CD1c-positive myeloid dendritic cell (primary cell): ENCODE results near the gene MRPL21.
"Not testable (repeated sequence)": the region's sequence is repeated elsewhere in the genome, so short reads cannot be mapped to it uniquely, and the experiment has no call there.

Experiments
- DNase-seq: peaks from one replicate; pipeline ENCODE4 v3.0.0-alpha.2; 2016; ENCODE audit errors: extremely low spot score

MRPL21 gene

DNA sequence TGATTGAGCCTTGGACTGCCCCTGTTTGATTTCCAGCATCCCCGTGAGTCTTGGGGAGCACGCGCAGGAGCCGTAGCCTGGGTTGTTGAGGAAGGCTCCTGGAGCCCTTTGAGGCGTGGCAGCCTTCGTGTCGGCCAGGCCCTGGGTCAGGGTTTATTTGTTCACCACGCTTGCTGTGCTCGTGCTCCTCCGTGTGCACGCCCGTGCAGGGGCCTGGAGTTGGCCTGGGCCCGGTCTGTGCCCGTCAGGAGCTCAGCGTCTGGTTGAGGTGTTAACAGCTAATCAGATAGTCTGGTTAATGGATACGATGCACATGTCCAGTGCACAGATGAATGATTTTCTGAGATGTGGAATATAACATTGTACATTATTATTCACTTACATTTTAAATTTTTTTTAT is 8.1 kb upstream of the MRPL21 start:
- DNase-seq, result no peak

DNA sequence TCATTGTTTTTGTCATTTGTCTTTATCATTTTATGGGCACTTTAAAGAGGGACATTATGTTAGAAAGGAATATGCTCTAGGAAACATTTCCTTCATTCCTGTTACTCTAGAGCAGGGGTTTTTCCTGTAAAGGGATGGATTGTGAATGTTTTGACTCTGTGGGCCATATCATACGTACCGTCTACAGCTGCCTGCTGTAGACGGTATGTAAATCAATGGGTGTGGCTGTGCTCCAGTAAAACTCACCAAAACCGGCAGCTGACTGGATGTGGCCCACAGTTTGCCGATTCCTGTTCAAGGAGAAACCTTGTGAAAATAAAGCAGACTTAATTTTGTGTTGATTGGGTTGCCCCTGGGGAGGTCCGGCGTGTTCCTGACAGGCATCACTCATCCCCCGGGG is 7.3 kb upstream of the MRPL21 start:
- DNase-seq, result no peak

DNA sequence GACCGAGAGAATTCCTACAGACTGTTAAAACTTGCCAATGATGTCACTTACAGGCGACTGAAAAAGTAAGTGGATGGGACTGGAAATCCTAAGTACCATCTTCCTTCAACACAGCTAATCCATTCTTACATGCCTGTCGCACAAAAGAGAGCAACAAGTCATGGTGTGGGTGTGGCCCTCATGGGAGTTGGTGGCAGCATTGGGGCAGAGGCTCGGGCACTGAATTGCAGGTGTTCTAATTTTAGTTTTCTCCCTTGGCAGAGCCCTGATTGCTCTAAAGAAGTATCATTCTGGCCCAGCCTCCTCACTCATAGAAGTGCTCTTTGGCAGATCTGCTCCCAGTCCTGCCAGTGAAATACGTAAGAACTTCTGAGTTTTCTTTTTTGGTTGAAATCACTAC is 4.6 kb upstream of the MRPL21 start:
- DNase-seq, result no peak

DNA sequence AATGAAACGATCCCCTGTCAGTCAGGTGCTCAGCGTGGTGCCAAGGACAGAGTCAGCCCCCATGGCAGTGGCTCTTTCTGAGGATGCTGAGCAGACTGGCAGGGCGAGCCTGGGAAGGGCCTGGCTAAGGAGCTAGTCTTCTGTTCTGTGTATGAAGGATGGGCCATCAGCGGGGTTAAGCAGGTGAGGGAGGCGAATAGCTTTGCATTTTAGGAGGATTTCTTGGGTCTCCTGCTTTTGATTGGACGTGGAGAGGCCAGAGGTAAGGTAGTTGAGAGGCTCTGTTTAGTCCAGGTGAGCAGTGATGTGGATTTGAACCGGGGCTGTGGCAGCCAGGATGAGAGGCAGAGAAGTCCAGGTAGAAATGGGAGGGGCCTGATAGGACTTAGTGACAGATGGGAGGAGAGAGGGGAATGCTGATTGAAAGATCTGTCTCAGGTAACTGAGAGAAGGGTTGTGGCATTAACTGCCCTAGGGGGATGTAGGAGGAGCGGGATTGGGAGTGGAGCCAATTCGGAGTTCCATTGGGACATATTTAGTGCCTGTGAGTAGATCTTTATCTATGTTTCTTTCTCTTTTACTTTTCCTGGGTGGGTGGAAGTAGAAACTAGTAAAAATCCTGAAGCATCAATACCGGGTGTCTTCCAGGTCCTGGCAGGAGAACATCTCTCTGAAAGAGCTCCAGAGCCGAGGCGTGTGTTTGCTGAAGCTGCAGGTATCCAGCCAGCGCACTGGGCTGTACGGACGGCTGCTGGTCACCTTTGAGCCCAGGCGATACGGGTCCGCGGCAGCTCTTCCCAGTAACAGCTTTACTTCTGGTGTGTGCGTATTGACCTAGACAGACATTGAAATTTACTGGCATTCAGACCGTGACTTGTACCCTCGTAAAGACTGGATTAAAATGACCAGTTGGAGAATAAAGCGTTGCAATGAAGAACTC is 2.1 kb upstream of the MRPL21 start:
- no peak for DNase-seq

DNA sequence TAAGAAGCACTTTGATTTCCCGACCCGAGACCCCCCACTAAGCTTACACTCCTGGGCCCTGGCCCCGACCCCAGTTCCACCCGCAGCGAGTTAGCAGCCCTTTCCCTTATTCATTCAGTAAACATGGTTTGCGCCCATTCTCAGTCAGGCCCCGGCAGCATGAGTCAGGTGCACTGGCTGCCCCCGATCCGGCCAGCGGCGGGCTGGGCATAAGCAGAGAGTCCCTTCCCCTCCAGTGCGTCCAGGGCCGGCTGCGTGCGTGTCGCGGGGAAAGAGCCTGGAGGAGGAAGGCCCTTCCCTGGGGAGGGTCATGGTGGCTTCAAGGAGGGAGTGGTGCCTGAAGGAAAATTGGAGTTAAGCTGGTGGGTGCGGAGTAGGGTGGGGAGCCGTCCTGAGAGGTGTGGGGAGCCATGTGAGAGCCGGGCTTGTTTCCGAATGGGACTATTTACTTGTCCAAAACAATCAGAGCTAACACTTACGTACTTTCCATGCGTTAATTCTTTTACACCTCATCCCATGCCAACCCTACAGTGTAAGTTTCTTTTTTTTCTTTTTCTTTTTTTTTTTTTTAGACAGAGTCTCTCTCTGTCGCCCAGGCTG is 716 bp upstream of the MRPL21 start:
- DNase-seq, result peak; percentile 61

DNA sequence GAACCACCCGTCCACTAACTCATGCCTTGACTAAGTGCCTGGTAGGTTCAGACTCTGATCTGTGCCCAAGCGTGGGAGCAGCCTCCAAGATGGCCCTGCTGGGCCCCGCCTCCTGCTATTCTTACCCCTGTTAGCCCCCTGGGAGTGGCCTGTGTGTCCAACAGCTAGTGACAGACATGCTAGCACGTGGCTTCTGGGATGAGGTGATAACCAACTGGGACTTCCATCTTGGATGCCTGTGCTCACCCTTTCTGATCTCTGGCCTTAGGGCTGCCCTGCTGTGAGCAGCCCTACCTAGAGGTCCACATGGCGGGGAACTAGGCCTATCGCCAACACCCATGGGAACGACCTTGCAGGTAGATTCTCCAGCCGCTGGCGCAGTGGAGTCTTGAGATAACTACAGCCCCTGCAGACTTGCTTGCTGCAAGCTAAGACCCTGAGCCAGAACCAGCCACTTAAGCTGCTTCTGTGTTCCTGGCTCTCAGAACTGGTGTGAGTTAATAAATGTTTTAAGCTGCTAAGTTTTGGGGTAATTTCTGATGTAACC is 2.7 kb downstream of the MRPL21 start:
- DNase-seq, result no peak

DNA sequence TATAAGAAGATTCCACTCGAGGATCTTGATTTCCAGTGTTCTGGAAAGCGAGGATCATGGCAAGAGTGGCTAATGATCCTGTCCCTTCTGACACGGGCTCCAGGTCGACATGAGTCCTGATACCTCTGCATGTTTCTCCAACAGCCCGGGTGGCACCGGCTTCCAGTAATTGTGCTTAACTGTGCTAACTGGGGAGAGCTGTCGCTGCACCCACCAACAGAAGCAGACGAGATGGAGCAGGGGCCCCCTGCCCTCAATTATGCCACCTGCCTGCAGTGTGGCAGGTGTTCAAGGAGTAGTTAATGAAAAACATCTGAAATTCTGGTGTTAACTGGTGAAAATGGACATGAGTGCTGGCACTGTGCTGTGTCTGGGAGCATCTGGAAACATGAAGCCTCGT is 6.2 kb downstream of the MRPL21 start:
- no peak for DNase-seq

DNA sequence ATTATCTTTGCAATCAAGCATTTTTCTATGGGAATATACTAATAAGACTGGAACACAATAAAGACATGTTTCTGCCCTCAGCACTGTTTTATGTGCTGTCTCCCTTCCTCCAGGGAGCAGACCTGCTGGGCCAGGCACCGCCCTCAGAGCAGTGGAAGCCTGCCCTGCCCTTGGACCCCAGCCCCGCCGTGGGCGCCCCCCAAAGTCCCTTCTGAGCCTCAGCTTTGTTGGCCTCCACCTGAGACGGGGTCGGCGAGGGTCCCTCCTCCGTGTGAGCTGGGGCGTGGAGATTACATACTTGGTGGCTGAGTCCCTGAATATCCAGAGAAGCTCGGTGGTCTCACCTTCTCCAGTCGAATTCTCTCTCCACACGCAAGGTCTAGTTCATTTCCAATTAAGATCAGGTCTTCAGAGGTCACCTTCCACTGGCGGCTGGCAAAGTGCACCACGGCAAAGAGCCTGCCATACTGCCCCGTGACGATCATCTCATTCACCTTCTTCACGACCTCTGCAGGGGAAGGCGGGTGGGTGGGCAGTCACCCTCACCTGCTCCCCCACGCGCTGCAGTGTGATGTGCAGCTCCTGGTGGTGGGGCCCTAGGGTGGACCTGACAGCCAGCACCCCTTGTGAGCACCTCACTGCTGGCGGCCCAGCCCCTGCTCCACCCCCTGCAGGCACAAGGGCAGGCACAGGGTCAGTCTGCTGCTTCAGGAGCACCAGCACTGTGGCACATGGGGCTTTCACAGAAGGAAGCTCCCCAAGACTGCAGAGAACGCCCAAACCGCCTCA is 7.3 kb downstream of the MRPL21 start:
- no peak for DNase-seq

DNA sequence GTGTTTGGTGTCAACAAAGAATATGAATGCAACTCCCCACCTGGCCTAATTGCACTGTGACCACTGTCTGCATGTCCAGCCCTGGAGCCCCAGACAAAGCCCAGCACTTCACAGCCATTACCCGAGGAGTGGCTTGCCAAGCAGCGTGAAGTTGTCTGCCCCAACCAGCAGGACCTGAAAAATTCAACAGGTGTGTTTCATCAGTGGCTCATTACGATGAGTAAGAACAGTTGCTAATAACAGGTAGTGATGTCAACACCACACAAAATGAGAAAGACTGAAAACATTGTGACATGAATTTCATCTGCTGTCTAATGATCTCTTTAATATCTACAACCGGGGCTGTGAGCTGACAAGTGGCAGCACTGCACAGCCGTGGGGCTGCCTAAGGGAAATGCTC is 10.3 kb downstream of the MRPL21 start:
- DNase-seq, result no peak

DNA sequence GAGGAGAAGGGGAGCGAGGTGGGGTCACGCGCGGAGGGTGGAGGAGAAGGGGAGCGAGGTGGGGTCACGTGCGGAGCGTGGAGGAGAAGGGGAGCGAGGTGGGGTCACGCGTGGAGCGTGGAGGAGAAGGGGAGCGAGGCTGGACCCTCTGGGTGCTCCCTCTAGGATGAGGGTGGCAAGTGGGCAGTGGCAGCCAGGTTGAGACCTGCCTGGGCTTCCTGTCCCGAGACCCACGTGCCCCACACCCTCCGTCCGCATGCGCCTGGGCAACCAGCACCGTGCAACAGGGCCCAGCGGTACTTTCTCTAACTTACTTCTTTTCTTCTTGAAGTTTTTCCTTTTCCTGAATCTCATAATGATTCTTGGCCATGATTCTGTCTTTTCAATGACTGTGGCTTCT is 11.1 kb downstream of the MRPL21 start:
- DNase-seq, result no peak

DNA sequence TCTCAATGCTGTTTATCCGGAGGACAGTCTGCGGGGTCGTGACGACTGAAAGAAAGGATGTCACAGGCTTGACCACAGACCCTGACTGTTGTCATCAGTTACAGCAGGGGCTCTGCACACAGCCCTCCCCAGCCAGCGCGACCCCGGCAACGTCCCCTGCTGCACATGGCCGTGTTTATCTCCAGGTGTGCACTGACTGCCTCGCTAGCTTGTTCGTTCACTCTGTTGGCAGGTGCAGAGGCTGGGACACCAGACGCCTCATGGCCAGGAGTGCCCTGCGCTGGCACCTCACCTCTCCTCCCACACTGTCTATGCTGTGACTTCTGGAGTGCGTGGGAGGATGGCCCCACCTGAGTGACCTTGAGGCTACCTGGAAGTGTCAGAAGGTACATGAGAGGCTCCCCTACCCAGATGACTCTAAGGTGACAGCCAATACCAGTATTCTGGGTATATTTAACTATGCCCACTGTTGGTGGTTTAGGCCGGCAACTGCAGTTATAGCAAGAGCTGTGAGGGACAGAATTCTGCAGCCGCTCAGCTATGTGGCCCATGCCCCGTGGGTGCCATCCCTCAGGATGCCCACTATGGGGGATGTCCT is 12.2 kb downstream of the MRPL21 start:
- no peak for DNase-seq

DNA sequence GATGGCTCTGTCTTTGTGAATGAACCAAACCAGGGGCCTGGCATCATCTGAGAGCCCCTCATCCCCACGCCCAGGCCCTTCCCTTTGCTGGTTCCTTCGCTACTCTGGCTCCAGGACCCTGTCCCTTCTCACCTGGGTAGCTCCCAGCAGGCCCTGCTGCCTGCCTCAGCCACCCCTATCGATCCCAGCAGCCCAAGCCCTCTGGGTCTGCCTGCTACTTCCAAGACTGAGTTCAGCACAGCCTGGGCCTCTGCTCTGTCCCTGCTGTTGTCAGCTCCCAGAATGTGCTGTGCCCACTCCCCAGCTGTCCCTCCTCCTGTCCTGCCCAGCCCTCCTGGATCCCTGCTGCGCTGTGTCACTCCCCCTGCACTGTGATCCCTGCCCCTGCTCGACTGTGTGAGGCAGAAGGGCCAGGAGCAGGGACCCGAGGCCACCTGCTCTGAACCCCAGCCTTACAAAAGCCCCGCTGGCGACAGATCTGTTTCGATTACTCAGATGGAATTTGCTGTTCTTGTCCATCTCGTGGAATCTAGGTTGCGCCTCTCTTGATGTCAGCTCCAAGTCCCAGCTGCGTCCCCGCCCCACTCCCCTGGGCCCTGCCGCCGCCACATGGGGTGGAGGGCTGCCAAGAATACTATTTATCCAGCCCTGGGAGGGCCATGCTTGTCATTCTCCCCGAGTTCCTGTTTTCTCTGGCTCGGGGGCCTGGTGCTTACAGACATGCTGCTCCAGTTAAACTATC is 13.0 kb downstream of the MRPL21 start:
- no peak for DNase-seq

DNA sequence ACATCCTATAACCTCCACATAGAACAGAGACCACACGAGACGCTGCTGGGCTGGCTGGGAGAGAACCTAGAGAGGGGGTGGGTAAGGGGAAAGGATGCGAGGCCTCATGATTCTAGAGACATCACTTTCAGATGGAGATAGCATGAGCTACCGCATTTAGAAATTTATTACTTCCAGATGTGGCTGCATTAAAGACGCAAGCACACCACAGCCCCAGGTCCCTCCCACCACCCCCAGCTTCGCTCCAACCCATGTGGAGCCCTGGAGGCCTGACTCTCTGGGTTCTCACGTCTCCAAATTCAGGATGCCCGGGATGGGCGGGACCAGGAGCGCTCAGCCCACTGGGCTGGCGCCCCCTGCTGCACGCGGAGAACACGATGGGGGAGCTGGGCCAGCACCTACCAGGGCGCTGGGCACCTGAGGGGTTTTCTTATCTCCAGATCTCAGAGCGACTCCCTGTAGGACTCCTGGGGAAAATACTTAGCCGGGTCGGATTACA is 13.6 kb downstream of the MRPL21 start:
- DNase-seq, result no peak

DNA sequence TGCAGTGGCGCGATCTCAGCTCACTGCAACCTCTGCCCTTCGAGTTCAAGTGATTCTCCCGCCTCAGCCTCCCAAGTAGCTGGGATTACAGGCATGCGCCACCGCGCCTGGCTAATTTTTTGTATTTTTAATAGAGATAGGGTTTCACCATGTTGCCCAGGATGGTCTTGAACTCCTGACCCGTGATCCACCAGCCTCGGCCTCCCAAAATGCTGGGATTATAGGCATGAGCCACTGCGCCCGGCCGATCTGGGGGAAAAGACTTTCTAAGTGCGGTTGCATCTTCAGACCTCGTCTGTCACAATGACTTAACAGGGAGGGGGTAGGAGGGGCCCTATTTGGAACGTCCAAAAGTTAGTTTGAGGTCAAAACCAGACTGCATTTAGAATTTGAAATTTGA is 18.8 kb downstream of the MRPL21 start:
- DNase-seq, result not testable (repeated sequence)

DNA sequence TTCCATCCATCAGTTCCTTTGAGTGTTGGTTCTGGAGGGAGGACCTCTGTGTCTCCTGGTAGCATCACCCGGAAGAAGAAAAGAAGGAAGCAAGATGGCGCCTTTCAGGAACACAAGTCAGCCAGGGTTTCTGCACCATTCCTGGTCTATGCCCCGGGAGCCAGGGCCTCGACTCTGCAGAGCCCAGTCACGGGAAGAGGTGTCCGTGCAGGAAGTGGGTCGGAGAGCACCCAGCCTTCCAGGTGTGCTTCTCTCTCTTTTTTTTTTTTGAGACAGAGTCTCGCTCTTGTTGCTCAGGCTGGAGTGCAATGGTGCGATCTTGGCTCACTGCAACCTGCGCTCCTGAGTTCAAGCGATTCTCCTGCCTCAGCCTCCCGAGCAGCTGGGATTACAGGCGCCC is 21.2 kb downstream of the MRPL21 start:
- no peak for DNase-seq

DNA sequence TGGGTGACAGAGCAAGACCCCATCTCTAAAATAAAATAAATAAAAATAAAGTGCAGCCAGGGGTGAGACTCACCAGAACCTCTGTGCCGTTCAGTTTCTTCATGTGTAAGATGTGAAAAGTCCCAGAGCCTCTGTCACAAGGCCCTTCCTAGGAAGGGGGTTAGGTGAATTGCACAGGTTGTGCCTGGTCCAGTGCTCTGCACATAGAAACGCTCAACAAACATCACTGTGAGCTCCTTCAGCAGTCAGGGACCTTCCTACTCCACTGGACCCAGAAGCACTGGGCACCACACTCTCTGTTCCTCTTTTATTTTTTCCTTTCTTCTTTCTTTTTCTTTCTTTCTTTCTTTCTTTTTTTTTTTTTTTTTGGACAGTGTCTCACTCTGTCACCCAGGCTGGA is 22.3 kb downstream of the MRPL21 start:
- DNase-seq, result no peak

DNA sequence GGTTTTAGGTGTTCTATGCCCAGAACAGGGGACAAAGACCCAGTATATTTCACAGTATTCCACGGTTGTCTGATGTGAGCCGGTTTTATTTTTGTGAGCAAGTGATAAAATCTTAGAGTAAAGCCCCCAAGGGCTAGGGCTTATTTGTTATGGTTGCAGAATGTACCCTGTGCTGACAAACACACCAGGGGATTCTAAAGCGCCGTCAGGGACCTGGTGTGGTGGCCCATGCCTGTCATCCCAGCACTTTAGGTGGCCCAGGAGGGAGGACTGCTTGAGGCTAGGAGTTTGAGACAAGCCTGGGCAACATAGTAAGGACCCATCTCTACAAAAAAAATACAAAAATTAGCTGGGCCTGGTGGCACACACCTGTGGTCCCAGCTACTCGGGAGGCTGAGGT is 22.8 kb downstream of the MRPL21 start:
- no peak for DNase-seq

DNA sequence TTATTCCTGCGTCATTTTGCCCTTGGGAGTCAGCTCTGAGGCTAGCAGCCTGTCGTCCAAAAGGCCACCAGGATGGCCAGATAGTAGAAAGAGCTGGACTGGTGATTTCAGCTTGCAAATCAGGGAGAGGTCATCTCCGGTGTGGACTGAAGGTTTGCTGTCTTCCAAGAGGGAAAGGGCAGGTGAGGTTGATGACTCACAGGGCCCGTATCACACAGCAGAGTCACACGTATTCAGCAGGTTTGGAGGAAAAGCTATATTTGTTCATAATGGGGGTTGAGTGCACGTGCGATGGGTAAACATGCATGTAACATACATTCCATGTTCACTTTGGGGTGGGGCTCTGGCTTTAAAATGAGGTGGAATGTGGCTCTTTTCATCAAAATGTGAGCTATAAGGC is 25.6 kb downstream of the MRPL21 start:
- DNase-seq, result no peak

DNA sequence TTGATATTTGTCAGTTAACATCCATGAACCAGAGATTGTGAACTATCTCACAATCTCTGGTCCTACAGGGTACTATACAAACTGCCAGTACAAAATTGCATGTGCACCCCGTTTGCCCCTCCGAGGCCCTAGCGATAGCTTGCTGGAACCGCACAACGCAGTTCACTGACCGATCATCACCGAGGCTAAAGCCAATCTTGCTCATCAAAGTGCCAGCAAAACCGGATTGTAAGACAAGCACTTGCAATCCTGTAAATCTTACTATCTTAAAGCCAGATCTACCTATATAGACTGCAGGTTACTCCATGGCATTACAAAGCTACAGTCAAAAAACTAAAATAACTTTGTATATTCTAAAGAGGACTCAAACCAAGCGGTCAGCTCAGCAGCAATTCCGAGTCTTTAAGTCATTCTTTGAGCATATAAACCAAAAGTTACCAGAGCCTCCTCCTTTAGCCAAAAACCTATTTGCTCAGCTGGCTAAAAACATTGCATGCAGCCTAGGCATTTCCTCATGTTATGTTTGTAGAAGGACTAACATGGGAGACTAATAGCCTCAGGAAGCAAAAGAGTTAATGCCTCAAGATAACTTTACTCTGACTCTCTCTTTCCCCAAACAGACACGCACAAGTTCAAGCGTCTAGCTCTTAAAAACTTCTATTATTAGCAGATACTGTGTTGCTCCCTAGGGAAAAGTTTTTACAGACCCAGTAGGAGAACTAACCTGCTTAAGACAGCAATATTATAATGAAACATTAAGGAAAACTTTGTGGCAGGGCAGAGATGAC is 31.2 kb downstream of the MRPL21 start:
- DNase-seq, result no peak

DNA sequence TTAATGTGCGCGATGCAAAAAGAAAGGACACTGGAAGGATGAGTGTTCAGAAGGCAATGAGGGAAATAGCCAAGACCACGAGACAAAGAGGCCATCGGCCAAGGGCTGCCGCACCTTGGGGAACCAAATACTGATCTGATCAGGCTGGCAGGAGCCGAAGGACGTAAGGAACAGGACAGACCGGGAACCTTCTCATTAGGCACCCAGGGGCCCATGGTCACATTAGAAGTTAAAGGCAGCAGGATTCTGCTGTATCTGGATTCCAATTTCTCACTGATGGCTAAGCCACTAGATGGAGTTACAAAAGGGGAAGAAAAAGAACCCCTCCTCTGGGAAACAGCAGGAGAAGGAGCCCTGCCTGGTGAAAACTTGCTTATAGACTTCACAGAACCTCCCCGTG is 33.2 kb downstream of the MRPL21 start:
- peak; percentile 26 for DNase-seq
